T1000 (cell line): Measurements from ENCODE around the gene ADD3.

Source experiments
- DNase-seq: peaks from one replicate; lab custom pipeline; 2025; ENCODE audit warnings: mixed read lengths; lab: John Stamatoyannopoulos, UW

Gene ADD3

GRCh38 chr10:110181451-110181850 lies 173.7 kb downstream of the ADD3 start:
- DNase-seq: no peak

DNA sequence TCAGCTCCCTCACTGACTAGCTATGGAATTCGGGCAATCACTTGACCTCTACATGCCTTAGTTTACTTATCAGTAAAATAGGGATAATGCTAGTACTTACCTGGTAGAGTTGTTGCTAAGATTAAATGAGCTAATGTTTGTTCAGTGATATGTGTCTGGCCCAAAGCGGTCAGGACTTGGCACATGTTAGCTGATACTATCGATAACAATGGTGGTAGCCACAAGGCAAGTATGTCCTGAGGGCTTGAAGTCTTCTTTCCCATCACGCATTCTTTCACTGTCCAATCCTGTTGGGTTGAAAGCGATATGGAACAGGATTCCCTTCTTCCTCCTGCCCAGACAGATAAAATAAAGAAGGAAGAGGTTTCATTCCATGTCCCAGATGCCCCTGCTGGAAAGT lies 174.1 kb downstream of the ADD3 start:
- no peak for DNase-seq

- DNase-seq: no peak
These were observed 176.6 kb downstream of the ADD3 start for GRCh38 chr10:110184398-110184797.
